T47D (cell line): Measurements from ENCODE around the gene ITPR1.

Source experiments
- DNase-seq, 2 experiments: peaks; one replicate each; pipeline versions ENCODE4 v3.0.0 to v3.0.0-alpha.2; 2011 to 2012; ENCODE audit warnings: low read depth in 1 of 2, low spot score in 1 of 2
- JUND ChIP-seq: IDR thresholded peaks from 2 replicates; pipeline ENCODE4 v1.6.1; 2012; ENCODE audit warnings: low read depth
- in situ Hi-C: cut with HindIII; loops from 2 replicates; pipeline ENCODE4 v1.10.0; 2016; ENCODE audit warnings: low sequenced_read_pairs, low pct_unique_long_range_greater_than_20kb

ITPR1 gene

GRCh38 chr3:4615750-4616149 lies 122.6 kb downstream of the ITPR1 start:
- no peak for DNase-seq
- in situ Hi-C loops, result no loop called here
- no peak for TF ChIP-seq JUND

- in situ Hi-C loops, result no loop called here
- TF ChIP-seq JUND, result no peak
- no peak for DNase-seq
These were observed 130.4 kb downstream of the ITPR1 start for GRCh38 chr3:4623421-4623999.

GRCh38 chr3:4627651-4628375 lies 134.7 kb downstream of the ITPR1 start:
- in situ Hi-C loops, result no loop called here
- DNase-seq, result no peak
- no peak for TF ChIP-seq JUND

- TF ChIP-seq JUND, result no peak
- no peak for DNase-seq
- in situ Hi-C loops, result no loop called here
These were observed 136.2 kb downstream of the ITPR1 start for GRCh38 chr3:4629095-4630007.

- in situ Hi-C loops, result no loop called here
- peak; percentile 33 to 74 for DNase-seq
- no peak for TF ChIP-seq JUND
These were observed 140.2 kb downstream of the ITPR1 start for GRCh38 chr3:4633078-4634004.

- in situ Hi-C loops, result no loop called here
- no peak for DNase-seq
- no peak for TF ChIP-seq JUND
These were observed 141.7 kb downstream of the ITPR1 start for GRCh38 chr3:4634894-4635293.

- in situ Hi-C loops, result no loop called here
- DNase-seq, result no peak
- TF ChIP-seq JUND, result no peak
These were observed 144.1 kb downstream of the ITPR1 start for GRCh38 chr3:4637265-4637664.

- no peak for TF ChIP-seq JUND
- in situ Hi-C loops, result no loop called here
- DNase-seq, result no peak
These were observed 148.9 kb downstream of the ITPR1 start for GRCh38 chr3:4641863-4642563.

- in situ Hi-C loops, result no loop called here
- no peak for TF ChIP-seq JUND
- DNase-seq, result no peak
These were observed 149.5 kb downstream of the ITPR1 start for GRCh38 chr3:4642611-4643010.

GRCh38 chr3:4643904-4644547 lies 150.9 kb downstream of the ITPR1 start:
- TF ChIP-seq JUND, result no peak
- in situ Hi-C loops, result no loop called here
- no peak for DNase-seq

GRCh38 chr3:4644951-4645350 lies 151.8 kb downstream of the ITPR1 start:
- TF ChIP-seq JUND, result no peak
- in situ Hi-C loops, result no loop called here
- DNase-seq, result no peak

GRCh38 chr3:4645468-4645867 lies 152.3 kb downstream of the ITPR1 start:
- in situ Hi-C loops, result no loop called here
- DNase-seq, result no peak
- TF ChIP-seq JUND, result no peak
